ENCODE data around the gene DSCAM.

Gene DSCAM

GRCh38 chr21:40381111-40381510 is 465.8 kb downstream of the DSCAM start:
- no peak overlapping the region for H3K4me3 ChIP-seq (ENCODE audit: low read depth, low read length)
- DNase-seq (ENCODE audit: low read depth): no peak
- TF ChIP-seq CTCF (conservative IDR thresholded peaks at IDR 0.05; ENCODE audit: low read depth, low read length): no peak

- no peak for TF ChIP-seq CTCF (conservative IDR thresholded peaks at IDR 0.05; ENCODE audit: low read depth, low read length)
- DNase-seq (ENCODE audit: low read depth): no peak
Measured at GRCh38 chr21:40379881-40380810, 466.8 kb downstream of the DSCAM start.

GRCh38 chr21:40377135-40377534 is 469.8 kb downstream of the DSCAM start:
- no peak overlapping the region for H3K4me3 ChIP-seq (ENCODE audit: low read depth, low read length)
- DNase-seq (ENCODE audit: low read depth): no peak
- no peak for TF ChIP-seq CTCF (conservative IDR thresholded peaks at IDR 0.05; ENCODE audit: low read depth, low read length)

More at GRCh38 chr21:40379881-40380810, 466.8 kb downstream of the DSCAM start:
- H3K4me3 ChIP-seq (ENCODE audit: low read depth, low read length): no peak overlapping the region

GRCh38 chr21:40373761-40374160 is 473.2 kb downstream of the DSCAM start:
- DNase-seq (ENCODE audit: low read depth): no peak
- H3K4me3 ChIP-seq (ENCODE audit: low read depth, low read length): no peak overlapping the region
- TF ChIP-seq CTCF (conservative IDR thresholded peaks at IDR 0.05; ENCODE audit: low read depth, low read length): no peak

- H3K4me3 ChIP-seq (ENCODE audit: low read depth, low read length): no peak overlapping the region
- no peak for TF ChIP-seq CTCF (conservative IDR thresholded peaks at IDR 0.05; ENCODE audit: low read depth, low read length)
- DNase-seq (ENCODE audit: low read depth): no peak
Measured at GRCh38 chr21:40372506-40372905, 474.5 kb downstream of the DSCAM start.

- no peak for TF ChIP-seq CTCF (conservative IDR thresholded peaks at IDR 0.05; ENCODE audit: low read depth, low read length)
- DNase-seq (ENCODE audit: low read depth): no peak
- H3K4me3 ChIP-seq (ENCODE audit: low read depth, low read length): no peak overlapping the region
Measured at GRCh38 chr21:40371329-40371728, 475.6 kb downstream of the DSCAM start.

- no peak for DNase-seq (ENCODE audit: low read depth)
- H3K4me3 ChIP-seq (ENCODE audit: low read depth, low read length): no peak overlapping the region
- TF ChIP-seq CTCF (conservative IDR thresholded peaks at IDR 0.05; ENCODE audit: low read depth, low read length): no peak
Measured at GRCh38 chr21:40356644-40357043, 490.3 kb downstream of the DSCAM start.
